GM21786 (cell line): ENCODE data around the gene CSTF3.
"Not testable (repeated sequence)": the region's sequence is repeated elsewhere in the genome, so short reads cannot be mapped to it uniquely, and the experiment has no call there.

Experiments used
- ATAC-seq: cut with Tn5 transposase; IDR thresholded peaks from one replicate; pipeline ENCODE4 v1.9.1; 2021; ENCODE audit not compliant: unreplicated experiment

The CSTF3 gene

DNA sequence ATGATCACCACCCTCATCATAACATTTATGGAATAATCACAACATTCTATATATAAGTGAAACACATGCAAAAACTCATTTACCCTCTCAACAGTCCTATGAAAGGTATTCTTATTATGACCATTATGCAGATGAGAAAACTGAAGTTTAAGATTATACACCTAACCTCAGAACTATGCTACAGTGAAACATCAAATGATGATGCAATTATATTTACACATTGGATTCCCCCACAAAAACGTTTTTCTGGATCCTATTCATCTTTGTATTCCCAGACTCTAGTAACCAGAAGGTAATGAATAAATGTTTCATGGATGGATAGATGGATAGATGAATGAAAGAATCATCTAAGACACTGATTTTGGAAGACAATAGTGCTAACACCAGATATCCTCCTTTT is 67.1 kb downstream of the CSTF3 start:
- ATAC-seq: no peak

DNA sequence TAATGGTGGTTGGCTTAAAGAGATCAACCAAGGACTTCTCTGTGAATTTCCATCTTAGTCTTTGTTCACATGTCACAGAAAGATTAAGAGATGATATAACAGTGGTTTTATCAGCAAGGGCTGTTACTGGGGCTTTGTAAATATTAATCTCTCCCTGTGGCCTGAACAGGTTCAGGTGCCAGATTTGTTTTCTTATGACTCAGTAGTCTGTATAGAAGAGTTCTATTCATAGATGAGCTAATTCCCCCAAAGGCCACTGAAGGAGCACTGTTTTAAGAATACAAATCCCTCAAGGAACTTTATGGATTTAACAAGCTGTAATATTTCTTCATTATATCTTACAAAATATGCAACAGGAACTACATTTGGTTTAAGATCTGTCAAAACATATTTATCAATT is 71.5 kb downstream of the CSTF3 start:
- ATAC-seq: no peak

DNA sequence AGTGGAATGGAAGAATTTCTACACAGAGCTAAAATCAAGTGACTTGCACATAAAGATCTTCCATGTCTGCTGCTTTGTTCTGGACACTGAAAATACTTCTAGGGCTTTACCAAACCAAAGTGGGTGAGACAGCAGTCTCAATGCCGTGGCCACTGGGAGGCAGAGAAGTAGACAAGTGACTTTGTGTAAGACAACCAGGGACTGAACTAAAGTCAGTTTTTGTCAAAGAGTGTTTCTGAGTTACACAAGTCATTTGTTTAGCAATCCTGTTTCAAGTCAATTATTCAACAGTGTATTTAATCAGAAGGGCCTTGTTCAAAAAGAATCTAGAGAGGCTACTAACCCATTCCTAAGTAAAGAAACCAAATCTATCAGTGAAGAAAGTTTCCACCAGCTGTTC is 75.3 kb downstream of the CSTF3 start:
- ATAC-seq: no peak

DNA sequence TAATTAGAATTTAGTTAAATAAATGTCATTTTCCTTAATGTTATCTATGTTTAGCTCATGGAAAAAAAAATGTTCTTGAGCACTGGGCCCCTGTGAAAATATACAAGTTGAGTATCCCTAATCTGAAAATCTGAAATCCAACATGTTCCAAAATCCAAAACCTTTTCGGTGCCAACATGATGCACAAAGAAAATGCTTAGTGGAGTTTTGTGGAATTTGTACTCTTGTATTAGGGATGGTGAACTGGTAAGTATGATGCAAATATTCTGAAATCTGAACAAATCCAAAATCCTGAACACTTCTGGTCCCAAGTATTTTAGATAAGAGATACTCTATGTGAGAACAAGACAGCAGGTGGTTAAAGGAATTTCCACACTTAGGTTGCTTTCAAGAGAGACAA is 77.4 kb downstream of the CSTF3 start:
- ATAC-seq: no peak

DNA sequence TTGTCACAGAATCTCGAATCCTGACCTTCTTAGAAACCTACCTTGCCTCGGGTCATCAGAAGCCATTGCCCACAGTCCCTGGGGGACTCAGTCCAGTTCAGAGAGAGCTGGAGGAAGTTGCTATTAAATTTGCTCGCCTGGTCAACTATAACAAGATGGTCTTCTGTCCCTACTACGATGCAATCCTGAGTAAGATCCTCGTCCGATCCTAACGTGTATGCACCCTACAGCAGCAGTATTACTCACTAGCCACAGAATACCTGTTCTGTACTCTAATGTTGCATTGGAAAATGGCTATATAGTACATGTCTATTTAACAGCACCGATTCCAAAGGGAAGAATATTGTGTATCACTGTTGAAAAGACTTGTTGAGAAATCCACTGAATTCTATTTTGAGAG is 88.8 kb downstream of the CSTF3 start:
- no peak for ATAC-seq

DNA sequence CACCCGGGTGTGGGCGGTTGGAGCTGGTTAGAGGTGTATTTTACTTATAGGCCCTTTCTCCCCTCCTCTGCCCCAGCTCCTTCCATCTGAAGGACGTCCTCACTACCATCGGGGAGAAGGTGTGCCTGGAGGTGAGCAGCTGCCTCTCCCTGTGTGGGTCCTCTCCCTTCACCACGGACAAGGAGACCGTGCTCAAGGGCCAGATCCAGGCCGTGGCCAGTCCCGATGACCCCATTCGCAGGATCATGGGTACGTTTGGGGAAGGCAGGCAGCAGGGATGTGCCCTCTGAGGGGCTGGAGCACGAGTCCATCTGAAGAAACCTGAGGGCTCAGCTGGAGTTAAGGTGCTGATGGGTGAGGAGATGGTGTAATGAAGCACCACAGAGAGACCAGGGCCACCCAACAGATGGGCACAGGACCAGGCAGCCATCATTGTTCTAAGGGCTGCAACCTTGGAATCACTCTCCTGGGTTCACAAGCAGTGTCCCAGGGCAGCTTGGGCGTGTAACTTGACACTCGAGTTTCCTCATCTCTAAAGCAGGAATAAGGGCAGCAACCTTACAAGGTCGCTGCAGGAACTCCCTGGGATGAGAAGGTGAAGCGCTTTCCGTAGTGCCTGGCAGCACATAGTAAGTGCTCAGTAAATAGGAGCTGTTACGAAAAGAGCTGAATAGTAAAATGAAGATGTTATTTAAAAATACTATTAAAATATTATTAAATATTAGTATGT is 92.5 kb downstream of the CSTF3 start:
- ATAC-seq: no peak

DNA sequence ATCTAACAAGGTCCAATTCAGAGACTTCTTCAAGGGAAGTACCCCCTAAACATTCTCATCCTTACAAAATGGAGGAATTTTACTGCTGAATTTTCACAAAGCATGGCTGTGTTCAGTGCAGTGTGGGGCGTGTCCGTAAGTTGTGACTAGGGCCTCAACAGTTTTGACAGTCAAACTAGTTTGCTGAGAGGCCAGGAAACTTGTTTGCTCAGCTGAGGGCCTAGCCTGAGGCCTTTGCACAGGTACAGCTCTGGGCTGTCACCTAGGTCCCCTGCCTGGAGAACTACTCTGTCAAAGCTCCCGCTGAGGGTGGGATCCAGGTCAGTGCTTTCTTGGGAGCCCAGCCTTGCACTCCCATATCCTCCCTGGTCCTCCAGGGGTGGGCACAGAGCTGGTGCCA is 94.0 kb downstream of the CSTF3 start:
- no peak for ATAC-seq

DNA sequence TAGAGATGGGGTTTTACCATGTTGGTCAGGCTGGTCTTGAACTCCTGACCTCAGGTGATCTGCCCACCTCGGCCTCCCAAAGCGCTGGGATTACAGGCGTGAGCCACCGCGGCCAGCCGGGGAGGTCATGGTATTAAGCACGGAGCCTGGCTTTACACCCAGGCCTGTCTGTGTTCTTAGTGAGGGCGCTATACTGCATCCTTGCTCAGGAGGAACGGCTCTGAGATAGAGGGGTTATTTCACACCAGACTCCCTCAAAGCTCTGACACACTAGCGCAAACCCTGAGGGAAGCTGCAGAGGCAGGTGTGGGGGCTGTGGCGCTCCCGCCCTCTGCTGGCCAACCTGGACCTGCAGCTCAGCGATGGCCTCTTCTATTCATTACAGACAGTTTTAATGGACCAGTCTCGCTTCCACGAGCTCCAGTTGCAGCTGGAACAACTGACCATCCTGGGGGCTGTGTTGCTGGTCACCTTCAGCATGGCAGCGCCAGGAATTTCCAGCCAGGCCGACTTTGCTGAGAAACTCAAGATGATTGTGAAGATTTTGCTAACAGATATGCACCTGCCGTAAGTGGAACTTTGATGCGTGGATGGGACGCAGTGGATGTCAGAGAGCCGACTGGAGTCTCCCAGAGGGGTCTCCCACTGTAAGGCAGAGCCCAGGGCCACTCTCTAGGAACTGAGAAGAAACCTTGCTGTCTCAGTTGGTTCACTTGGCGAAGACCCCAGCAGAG is 95.7 kb downstream of the CSTF3 start:
- no peak for ATAC-seq

DNA sequence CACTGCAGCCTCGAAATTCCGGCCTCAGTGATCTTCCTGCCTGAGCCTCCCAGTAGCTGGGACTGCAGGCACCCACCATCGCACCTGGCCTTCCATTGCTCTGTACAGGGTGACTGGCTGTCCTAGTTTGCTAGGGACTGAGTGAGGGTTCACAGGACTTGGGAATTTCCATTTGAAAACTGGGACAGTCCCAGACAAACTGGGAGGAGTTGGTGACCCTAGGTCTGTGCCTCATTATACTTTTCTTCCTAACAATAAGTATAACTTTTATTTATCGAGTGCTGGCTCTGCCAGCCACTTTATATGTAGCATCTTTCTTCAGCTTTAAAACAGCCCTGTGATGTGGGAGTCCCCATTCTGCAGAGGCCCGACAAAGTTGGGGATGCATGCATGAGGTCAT is 96.4 kb downstream of the CSTF3 start:
- no peak for ATAC-seq

DNA sequence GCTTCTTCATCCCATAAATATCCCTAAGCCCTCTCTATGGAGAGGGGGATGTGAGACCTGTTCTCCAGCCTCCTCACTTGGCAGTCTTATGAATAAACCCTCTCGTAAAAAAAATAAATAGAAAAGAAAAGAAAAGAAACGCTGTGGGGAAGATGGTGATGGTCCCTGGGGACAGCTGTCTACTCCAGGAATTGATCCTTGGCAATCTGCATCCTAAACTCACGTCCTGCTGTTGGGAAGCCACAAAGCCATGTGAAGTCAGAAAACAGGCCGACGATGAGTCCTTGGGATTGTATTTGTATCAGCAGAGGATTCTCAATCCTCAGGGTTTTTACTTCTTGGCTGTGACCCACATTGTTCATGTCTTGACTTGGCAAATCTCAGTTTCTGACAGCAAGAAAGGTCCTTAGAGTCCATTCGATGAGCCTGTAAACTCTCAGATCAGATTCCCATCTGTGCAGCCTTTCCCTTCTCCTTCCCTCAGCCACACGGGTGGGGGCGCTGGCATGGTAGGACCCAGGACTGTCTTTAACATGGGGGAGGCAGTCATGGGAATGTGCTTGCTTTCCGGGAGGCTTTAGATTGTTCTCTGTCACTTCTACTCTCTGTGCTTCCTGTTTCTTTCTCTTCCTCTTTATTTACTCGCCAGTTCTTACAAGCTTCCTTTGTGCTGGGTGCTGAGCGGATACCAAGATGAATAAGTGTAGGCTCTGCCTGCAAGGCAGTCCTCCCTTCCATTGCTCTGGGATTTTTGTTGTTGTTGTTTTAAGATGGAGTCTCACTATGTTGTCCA is 97.1 kb downstream of the CSTF3 start:
- ATAC-seq: no peak

DNA sequence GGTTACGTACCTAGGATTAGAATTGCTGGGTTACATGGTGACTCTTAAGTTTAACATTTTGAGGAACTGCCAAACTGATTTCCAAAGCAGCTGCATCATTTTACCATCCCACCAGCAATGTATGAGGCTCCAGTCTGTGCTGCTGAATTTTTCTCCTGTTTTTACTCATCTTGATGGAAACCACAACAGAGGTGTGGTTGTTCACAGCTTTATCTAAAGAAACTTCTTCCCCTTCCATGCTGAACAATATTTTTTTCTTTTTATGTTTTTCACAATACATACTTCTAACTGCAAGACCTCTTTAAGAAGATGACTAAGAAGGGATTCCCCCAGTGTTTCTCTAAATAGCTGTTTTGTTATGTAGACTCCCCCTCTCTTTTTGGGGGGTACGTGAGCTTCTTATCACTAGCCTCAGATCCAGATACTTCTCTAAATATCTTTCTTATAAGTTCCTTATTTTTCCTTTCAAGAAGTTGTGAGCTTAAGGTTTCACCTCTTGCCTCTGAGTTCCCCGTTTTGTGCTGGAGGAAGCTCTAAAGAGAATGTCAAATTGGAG is 97.9 kb downstream of the CSTF3 start:
- ATAC-seq: peak; percentile 53

DNA sequence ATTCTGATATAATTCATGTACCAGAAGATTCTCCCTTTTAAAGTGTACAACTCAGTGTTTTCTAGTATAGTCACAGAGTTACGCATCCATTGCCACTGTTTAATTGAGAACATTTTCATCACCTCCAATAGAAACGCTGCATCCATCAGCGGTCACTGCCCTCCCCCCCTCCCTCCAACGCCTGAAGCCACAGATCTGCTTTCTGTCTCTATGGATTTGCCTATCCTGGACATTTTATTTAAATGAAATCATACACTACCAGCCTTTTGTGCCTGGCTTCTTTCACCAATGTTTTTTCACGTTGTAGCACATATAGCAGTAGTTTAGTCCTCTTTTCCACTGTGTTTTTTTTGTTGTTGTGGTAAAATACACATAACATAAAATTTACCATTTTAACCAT is 99.1 kb downstream of the CSTF3 start:
- no peak for ATAC-seq

DNA sequence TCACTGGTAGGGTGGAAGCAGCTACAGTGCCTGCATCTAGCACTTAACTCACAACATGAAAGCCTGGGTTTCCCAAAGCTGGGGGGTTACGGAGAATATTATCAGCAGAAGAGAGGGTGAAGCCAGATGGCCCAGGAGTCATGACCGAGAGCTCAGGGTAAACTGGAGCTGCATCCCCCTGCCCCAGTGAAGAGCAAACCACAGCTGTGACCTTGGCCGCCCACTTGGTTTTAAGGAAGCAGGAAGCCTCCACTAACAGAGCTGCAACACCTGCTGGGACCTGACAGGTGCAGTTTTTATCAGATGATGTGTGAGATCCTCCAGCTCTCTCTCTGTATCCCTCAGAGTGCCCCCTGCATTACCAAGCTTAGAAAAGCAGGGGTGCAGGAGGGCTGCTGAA is 101.0 kb downstream of the CSTF3 start:
- no peak for ATAC-seq

DNA sequence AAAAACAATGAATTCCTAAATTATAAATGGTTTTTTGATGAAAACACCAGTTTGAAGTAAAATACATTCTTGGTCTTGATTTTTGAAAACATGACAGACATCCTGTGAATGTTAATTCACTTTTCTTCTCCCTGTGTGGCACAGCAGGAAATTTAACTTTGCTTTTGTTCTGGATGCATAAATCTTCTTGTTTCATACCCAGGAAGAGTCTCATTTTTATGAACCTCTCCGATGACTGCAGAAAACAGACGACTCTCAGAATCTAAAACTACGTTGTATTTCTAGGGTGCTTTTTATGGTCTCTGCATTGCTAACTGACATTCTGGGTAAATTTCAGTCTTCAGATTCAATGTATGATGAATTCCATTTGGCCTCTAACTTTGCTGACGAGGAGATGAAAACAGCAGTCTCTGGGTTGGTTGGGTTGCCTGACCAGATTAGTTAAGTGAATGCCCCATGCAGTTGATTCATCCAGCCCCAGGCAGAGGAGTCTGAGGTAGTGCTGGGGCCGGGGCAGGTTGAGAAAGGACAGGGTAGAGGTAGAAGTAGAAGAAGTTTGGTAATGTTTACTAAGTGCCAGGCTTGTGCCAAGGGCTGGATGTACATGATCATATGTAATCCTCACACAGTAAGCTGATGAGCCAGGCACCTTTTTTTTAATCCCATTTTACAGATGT is 101.8 kb downstream of the CSTF3 start:
- no peak for ATAC-seq

DNA sequence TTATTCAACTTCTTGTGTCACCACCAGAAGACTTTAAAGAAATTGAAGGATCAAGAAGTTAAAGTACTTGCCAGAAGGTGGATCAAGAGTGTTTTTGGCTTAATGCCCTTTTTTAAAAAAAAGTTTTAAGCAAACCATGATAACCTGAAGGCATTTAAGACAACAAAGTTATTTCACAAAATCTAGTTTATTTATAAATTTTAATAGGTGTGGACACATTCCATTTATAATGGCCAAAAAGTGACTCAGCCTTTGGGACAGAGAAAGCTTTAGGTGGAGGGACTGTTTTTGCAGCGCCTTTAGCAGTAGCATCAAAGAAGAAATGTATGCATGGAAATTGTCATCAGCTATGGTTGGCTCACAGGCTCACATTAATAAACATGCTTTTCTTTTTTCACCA is 104.0 kb downstream of the CSTF3 start:
- no peak for ATAC-seq

DNA sequence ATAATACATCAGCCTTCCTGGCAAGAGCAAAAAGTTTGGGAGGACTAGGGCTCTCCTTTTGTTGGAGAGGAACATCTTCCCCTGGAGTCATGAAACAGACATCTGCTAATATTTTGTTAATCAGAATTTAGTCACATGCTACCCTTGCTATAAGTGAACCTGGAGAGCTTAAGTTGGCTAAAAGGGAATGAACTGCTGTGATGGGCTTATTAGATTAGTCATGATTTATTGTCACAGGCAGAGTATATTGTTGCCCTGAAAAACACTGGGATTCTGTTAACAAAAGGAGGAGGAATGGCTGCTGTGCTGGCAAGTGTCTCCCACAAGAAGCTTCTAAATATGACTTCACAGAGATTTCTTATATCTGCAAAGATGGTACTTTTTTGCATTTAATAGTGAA is 105.9 kb downstream of the CSTF3 start:
- no peak for ATAC-seq

DNA sequence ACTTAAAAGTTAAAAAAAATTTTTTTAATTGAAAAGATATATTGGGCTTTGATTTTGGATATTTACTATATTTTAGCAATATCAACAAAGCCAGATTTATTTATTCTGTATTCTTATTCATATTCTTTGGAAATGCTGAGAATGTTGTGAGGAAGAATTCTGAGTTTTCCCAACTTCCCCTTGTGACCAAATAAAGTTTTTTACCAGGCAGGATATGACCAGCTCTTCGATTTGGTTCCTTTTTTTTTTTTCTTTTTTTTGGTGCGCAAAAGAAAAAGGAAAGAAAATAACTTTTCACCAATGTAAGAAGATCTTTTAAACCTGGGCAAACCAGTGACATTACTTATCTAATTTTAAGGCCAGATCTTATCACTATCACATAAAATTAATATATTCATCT is 109.0 kb downstream of the CSTF3 start:
- no peak for ATAC-seq

DNA sequence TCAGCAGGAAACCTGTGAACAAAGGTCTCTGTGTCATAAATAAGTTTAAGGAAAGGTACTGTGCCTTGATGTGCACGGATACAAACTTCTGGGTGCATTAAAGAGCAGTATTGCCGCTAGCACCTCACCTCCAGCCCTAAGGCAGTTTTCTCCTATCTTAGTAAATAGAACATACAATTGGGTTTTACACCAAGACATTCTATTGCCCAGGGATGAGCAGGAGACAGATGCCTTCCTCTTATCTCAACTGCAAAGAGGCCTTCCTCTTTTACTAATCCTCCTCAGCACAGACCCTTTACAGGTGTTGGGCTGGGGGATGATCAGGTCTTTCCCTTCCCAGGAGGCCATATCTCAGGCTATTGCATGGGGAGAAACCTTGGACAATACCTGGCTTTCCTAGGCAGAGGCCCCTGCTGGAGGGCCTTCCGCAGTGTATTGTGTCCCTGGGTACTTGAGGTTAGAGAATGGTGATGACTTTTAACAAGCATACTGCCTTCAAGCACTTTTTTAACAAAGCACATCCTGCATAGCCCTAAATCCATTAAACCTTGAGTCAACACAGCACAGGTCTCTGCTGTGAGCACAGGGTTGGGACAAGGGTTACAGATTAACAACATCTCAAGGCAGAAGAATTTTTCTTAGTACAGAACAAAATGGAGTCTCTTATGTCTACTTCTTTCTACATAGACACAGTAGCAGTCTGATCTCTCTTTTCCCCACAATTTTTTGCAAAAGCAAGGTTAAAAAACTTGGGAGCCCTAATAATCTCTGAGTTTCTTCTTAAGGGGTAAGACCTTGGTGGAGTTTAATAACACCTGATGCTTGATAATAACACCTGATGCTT is 111.5 kb downstream of the CSTF3 start:
- ATAC-seq: not testable (repeated sequence)

DNA sequence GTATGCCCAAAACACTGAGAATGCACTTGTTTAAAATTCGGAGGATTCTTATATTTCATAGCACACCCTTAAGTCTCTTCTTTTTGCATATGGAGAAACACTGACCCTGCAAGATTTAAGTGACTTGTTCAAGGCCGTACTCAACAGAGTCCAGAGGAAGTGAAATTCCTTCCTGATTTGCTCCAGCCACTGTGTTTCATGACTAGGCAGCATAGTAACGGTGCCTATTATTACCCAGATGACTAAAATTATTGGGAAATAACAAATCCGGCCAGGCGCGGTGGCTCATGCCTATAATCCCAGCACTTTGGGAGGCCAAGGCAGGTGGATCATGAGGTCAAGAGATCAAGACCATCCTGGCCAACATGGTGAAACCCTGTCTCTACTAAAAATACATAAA is 112.6 kb downstream of the CSTF3 start:
- not testable (repeated sequence) for ATAC-seq

DNA sequence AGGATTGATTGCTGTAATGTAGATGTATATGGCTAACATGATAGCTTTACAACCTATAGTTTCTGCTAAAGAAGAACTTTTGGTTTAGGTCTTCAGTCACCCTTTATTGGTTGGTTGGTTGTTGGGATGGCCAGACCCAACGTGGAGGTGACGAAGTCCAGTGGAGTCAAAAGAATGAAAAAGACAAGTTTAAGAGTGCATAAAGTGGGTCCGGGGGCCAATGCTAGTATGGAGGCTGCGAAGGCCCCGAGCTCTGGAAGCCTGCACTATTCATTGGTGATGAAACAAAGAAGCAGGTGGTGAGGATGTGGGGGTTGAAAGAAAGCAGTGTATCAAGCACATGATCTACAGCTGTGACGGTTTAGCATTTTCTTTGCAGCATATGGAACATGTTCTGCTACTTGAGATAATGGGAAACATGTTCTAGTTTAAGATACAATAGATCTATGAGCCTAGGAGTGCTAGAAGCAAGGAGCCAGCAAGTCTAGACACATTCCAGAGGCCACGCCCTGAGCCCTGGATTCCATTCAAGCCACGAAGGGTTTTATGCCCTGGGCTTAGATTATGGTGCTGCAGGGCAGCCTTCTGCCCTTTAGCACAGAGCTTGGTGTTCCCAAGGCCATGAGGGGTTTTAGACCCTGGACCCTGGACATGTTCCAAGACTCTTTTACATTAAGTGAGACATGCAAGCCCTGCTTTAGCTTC is 115.6 kb downstream of the CSTF3 start:
- no peak for ATAC-seq
